ENCODE measurements around the gene CD1D. TPM values are rescaled to one million over a fixed set of nuclear protein-coding genes. Genes with fewer than 3 reads are reported as not detected.

CD1D gene
- 1 to 10 TPM in 9 of 10 donors, under 1 TPM in 1; 0.75 to 2.0 (median 1.6) TPM for polyA plus RNA-seq (ENCODE audit: insufficient read length in 10 of 10)
- long read RNA-seq, donor 1 = 0 reads
- long read RNA-seq, donor 2 = 0 reads
- long read RNA-seq, donor 3 = 0 reads
- long read RNA-seq, donor 4 = 0 reads
- long read RNA-seq, donor 5 = 0 reads
- long read RNA-seq, donor 6 = 0 reads
- long read RNA-seq, donor 7 = 0 reads
- long read RNA-seq, donor 8 = 0 reads
- long read RNA-seq, donor 9 = 0 reads

GRCh38 chr1:158180741-158181576 lies at the start of gene CD1D:
CD1D (plus strand) TSS chr1:158180895; CDS start chr1:158181102, 207 bp downstream.
- peak in 2 of 3 donors; percentile 29 to 73 for DNase-seq

- DNase-seq = no peak
Measured at GRCh38 chr1:158131217-158131616, 49.5 kb upstream of the CD1D start.

- DNase-seq = peak in 1 of 3 donors; percentile 13
Measured at GRCh38 chr1:158140764-158141192, 39.9 kb upstream of the CD1D start.

- peak; percentile 20 to 61 (median 55) for DNase-seq
Measured at GRCh38 chr1:158145173-158145719, 35.4 kb upstream of the CD1D start.

GRCh38 chr1:158146165-158146564 lies 34.5 kb upstream of the CD1D start:
- no peak for DNase-seq

GRCh38 chr1:158146739-158147138 lies 34.0 kb upstream of the CD1D start:
- no peak for DNase-seq

- DNase-seq = no peak
Measured at GRCh38 chr1:158147401-158147800, 33.3 kb upstream of the CD1D start.

- no peak for DNase-seq
Measured at GRCh38 chr1:158147869-158148268, 32.8 kb upstream of the CD1D start.

- no peak for DNase-seq
Measured at GRCh38 chr1:158148468-158148867, 32.2 kb upstream of the CD1D start.

- DNase-seq = peak in 1 of 3 donors; percentile 35
Measured at GRCh38 chr1:158149175-158149574, 31.5 kb upstream of the CD1D start.

- DNase-seq = peak; percentile 97 to 99 (median 99)
Measured at GRCh38 chr1:158149577-158150269, 31.0 kb upstream of the CD1D start.

GRCh38 chr1:158150523-158150922 lies 30.2 kb upstream of the CD1D start:
- peak in 2 of 3 donors; percentile 5 to 32 for DNase-seq

GRCh38 chr1:158153179-158153578 lies 27.5 kb upstream of the CD1D start:
- DNase-seq = no peak

GRCh38 chr1:158153746-158154444 lies 26.8 kb upstream of the CD1D start:
- DNase-seq = no peak

GRCh38 chr1:158154501-158154900 lies 26.2 kb upstream of the CD1D start:
- no peak for DNase-seq

GRCh38 chr1:158155673-158156072 lies 25.0 kb upstream of the CD1D start:
- DNase-seq = no peak

GRCh38 chr1:158159597-158159996 lies 21.1 kb upstream of the CD1D start:
- no peak for DNase-seq

- no peak for DNase-seq
Measured at GRCh38 chr1:158161446-158161845, 19.2 kb upstream of the CD1D start.

GRCh38 chr1:158163000-158163947 lies 17.4 kb upstream of the CD1D start:
- no peak for DNase-seq

- no peak for DNase-seq
Measured at GRCh38 chr1:158169105-158169504, 11.6 kb upstream of the CD1D start.
